NCI-H2029 treated with DMSO at 0.1 percent for 48 hours (cell line): Measurements from ENCODE around the gene PADI3.

ENCODE experiments used
- DNase-seq: peaks from one replicate; lab custom pipeline; 2025; lab: John Stamatoyannopoulos, UW

PADI3 gene

GRCh38 chr1:17248781-17249180 lies at the start of gene PADI3:
PADI3 (plus strand) TSS chr1:17249098; CDS start chr1:17249138, 40 bp downstream.
- no peak for DNase-seq

DNA sequence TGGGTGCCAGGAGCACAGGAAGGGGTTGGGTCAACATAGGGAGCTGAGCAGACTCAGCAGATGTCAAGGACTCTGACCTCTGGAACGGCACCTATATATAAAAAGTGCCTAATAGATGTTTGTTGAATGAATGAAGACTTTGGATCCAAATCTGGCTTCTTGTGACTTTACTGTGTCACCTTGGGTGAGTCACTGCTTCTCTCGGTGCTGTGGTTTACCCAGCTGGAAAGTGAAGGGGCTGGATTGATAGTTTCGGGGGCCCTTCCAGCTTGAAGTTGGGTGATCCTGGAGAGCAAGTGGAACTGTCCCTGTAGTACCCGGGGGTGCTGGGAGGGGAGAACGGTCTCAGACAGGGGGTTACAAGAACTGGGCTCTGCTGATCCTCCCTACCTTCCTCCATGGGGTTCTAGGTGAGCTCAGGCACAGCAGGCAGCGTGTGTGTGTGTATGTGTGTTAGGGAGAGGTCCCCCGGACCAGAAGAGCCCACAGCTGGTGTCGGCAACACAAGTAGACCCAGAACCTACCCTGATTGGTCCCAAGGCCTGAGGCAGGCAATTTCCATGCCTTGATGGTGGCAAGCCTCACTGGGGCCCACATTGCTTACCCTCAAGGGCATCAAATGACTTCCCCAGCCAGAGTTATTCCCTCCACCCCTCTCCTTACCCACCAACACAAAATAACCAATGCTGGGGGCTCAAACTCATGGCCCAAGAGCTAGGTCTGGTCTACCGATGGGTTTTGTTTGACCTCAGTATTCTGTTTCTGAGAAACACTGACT lies 49.4 kb upstream of the PADI3 start:
- no peak for DNase-seq

DNA sequence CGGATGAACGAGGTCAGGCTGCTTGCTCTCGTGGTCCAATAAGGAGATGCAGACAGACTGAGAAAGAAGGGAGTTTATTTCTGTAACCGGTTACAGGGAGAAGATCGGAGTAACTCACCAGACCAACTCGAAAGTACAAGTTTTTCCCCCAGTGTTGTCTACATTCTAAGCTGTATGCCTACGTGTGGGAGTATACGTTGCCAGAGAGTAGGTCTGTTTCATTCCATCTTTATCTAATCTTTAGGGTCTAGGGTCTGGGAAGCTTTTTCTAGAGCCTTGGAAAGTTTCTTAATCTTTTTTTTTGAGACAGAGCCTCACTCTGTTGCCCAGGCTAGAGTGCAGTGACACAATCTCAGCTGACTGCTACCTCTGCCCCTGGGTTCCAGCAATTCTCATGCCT lies 48.7 kb upstream of the PADI3 start:
- DNase-seq, result no peak

GRCh38 chr1:17200756-17201155 lies 48.1 kb upstream of the PADI3 start:
- DNase-seq, result no peak

DNA sequence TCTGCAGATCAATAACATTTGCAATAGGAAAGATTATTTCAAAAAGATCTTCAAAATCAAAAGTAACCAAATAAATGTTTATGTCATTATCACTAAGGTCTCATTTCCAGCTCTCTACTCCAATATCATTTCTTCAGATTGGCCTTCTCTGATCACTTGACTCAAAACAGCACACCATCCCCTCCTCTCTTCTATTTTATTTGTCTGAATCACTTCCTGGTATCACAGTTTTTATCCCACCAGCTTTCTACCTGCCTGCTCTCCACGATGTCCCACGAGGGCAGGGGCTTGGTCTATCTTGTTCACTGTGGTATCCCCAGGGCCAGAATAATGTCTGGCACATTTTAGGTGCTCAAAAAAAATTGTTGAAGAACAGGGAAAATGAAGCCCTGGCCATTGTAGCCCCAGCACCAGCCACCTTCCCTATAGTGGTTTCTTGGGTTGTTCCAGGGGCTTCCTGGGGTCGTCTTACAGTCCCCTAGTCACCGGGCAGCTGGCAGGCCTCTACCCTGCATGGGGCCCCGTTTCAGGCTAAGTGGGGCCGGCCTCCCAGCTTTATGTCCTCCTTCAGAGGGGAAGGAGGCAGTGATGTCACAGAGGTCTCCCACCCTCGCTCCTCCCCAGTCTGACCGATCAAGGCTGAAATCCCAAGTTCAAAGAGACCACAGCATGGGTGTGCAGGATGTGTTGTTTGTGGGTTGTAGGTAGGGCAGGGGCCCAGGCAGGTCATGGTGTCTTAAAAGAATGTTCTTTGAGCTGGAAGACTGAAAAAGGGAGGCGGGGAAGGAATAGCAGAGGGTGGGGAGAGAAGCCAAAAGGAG lies 47.5 kb upstream of the PADI3 start:
- DNase-seq, result no peak

DNA sequence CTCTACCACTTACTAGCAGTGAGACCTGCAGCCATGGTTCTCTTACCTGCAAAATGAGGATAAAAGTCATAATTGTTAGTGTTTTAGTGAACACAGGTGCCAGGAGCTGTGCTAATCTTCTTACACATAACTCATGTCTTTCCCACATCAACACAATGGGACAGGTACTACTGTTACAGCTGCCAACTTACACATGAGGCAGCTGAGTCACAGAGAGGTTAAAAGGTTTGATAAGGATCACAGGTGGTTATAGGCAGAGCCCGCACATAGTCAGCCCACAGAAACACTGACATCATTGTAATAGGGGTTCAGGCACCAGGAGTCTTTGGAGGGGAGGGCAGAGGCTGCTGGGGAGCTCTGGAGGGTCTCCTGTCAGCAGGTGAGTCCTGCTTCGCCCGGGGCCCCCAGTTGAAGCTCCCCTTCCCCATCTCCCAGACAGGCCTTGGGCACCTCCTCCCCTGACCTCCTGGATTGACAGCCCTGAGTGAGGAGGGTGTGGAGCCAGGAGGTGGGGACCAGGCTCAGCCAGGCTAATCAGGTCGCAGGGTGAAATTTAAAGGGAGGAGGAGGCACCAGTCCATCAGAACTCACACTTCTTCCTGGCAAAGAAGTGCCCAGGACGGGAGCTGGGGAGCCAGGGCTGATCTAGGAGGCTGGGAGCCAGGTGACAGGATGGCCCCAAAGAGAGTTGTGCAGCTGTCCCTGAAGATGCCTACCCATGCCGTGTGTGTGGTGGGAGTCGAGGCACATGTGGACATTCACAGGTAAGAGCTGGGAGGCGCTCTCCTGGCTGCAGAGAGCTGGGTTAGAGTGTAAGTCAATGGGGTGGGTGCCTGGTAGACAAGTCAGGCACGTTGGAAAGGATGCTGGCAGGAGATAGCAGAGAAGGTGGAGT lies 44.1 kb upstream of the PADI3 start, which contains the start of gene PADI1:
Gene PADI1, plus strand, starts transcription at position 583 of the 895 bp plus-strand sequence. Its CDS starts 90 bp downstream, at position 673.
- no peak for DNase-seq

DNA sequence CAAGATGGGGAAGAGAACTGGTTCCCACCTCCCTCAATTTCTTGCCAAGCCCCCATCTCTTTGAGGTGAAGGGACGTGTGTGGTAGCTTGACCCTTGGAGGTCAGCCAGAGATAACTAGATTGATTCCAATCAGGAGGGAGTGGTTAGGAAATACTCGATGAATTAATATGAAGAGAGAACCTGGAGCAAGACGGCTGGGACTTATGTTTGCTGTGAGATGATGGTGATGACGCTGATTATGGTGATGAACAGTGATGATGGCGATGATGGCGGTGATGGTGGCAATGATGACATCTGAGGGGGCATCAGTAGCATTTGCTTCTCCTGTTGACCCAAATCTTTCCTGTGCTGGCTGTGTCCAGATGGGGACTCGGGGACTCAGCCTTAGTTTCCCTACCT lies 43.2 kb upstream of the PADI3 start:
- no peak for DNase-seq

DNA sequence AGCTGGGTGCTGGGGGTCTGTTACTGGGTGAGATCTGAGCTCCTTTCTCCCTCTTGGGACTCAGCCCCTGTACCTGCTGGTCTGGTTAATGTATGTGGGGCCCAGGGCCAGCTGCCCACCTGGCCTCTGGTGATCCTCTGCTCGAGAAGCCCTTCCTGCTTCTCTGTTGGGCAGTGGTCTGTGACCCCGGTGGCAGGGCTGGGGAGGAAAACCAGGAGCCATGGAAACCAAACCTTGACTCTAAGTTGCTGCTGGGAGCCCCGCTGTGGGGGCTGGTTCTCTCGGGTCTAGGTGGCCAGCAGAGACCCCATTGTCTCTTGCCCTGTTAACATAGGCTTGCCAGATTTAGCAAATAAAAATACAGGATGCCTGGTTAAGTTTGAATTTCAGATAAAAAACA lies 42.7 kb upstream of the PADI3 start:
- DNase-seq, result no peak

GRCh38 chr1:17207046-17207445 lies 41.9 kb upstream of the PADI3 start:
- peak; percentile 32 for DNase-seq

- no peak for DNase-seq
Observed at GRCh38 chr1:17207540-17207939, 41.4 kb upstream of the PADI3 start.

- no peak for DNase-seq
Observed at GRCh38 chr1:17207966-17208418, 40.9 kb upstream of the PADI3 start.

- DNase-seq, result no peak
Observed at GRCh38 chr1:17208546-17208945, 40.4 kb upstream of the PADI3 start.

GRCh38 chr1:17209430-17209829 lies 39.5 kb upstream of the PADI3 start:
- DNase-seq, result no peak

- DNase-seq, result no peak
Observed at GRCh38 chr1:17210176-17210575, 38.7 kb upstream of the PADI3 start.

DNA sequence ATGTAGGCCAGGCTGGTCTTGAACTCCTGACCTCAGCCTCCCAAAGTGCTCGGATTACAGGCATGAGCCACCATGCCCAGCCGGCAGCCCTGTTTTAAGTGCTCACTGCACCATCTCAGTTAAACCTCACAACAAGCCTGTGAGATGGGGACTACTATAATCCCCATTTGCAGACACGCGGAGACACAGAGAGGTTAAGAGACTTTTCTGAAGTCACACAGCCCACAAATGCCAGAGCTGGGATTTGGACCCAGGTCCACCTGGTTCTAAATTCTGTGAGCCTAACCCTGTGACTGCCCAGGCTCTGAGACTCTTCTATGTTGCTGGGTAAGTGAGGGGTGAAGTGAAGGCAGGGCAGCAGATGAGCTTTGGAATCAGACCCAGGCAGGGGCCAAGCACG lies 37.5 kb upstream of the PADI3 start:
- no peak for DNase-seq

DNA sequence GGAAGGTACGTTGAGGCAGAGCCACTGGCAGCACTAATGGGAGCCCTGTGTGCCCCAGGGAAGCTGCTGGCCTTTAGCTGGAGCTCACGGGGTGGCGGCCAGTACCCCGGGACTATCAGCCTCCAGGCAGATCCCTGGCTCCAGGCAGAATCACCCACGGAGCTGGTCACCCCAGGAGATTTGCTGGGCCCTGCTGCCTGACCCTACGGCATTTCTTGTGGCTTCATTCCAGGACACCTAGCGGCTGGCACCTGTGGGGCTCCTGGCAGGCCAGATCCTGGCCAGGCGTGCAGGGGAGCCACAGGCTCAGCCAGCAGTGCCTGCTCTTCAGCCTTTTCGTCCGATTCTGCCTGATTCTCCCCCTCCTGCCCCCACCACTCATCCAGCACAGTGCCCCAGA lies 36.9 kb upstream of the PADI3 start:
- DNase-seq, result no peak

GRCh38 chr1:17212487-17213121 lies 36.3 kb upstream of the PADI3 start:
- peak; percentile 10 for DNase-seq

DNA sequence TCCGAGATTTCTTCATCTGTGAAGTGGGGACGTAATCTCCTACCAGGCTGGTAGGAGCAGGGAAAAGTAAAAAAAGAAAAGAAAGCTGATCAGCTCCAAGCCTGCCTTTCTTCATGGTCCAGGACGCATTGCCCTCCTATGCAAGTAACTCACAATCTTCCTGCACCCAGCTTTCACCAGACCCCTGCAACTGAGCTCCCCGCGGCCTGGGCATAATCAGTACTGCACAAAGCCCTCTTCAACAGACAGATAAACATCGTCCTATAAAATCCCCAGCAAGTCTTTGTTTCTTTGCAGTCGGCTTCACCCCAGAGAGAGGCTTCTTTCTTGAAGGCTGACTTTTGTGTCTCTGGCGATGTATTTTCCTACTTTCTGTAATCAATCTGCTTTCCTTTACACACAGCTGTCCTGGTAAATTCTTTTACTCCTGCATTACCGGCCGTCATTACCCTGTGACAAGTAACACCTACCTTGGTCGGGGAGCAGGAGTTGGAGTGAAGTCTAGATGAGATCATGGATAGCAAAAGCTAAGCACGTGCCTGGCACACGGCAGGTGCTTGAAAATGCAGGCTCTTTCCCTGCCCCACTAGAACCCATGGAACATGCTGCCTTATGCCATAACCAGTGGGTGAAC lies 35.6 kb upstream of the PADI3 start:
- DNase-seq, result no peak

DNA sequence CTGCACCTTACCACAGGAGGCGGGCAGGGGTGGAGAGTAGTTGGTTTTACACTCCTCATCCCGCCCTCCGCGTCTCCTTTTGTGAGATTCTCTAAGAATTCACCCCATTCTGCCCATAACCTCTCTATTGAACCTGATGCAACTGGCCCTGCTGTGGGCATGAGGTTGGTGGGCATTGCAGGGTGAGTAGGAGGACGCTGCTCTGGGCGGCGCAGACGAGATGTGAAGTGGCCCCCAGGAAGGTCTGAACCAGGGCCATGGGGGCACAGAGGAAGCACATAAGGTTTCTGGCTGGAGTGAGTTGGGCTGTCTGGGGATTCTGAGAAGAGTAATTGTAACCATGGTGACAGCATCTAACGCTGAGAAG lies 35.1 kb upstream of the PADI3 start:
- DNase-seq, result no peak

DNA sequence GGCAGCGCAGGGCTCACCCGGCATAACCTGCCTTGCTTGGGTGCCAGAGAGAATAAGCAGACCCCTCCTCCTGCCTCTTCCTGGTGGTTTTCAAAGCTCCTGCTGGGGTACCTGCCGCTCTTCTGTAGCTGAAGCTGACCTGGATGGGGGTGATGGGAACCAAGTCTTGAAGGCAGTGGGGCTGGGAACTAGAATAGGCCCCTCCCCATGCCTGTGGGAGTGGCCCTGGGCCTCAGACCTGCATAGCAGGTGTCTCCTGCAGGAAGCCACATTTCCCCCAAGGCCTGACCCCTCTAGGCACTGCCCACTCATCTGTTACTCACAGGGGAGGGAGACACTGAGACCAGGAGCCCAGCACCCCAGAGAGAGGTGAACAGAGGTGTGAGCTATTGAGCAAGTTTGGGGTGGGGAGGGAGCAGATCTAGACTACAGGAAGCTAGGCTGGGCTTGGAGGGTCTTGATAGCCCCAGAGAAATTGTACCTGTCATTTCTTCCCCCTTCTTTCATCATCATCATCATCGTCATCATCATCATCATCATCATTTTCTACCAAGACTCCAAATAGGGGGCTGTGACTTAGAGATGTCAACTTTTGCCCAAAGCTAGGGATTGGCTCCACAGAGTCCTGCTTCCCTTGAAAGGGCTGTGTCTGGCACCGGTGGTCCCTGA lies 33.9 kb upstream of the PADI3 start:
- no peak for DNase-seq

DNA sequence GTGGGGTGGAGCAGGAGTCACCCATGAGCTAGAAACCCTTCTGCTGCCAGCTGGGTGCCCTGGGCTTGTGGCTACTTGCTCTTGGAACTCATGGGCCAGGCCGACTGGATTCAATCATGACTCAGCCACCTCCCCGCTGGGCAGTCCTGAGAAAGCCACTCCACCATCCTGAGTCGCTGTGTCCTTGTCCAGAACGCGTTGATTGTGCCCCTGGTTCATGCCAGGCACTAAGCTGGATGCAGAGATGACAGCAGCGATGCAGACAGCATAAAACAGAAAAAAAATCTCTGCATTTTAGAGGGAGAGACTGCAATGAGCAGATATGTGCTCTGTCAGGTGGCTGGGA lies 33.4 kb upstream of the PADI3 start:
- DNase-seq, result no peak
